ENCODE data around the gene IL23A. TPM values are rescaled to one million over a fixed set of nuclear protein-coding genes. Genes with fewer than 3 reads are reported as not detected.

The IL23A gene, protein sequence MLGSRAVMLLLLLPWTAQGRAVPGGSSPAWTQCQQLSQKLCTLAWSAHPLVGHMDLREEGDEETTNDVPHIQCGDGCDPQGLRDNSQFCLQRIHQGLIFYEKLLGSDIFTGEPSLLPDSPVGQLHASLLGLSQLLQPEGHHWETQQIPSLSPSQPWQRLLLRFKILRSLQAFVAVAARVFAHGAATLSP
- total RNA-seq (2014; rRNA removed; shearing (Covaris generic); ENCODE audit: low replicate concordance), result 0.32 and 0.51 TPM in 2 replicates

DNA sequence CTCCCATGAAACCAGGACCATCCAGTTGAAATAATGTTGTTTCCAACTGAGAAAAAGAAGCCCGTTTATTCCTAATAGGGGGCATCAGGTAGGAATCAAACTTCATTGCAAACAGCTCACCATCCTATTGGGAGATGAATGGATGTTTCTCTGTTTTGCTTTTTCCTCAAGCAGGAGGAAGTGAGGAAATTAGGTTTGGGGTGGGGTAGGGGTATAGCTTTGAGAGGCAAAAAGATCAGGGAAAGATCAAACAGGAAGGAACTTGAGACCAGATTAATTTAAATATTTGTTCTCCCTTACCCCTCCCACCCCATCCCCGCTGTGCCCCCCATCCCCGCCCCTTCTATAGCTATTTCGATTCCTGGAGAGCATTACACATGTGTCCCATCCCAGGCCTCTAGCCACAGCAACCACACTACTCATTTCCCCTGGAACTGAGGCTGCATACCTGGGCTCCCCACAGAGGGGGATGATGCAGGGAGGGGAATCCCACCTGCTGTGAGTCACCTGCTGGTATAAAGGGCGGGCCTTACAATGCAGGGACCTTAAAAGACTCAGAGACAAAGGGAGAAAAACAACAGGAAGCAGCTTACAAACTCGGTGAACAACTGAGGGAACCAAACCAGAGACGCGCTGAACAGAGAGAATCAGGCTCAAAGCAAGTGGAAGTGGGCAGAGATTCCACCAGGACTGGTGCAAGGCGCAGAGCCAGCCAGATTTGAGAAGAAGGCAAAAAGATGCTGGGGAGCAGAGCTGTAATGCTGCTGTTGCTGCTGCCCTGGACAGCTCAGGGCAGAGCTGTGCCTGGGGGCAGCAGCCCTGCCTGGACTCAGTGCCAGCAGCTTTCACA, at the start of gene IL23A:
Gene IL23A, plus strand, starts transcription at position 577 of the 850 bp plus-strand sequence. Its CDS starts 161 bp downstream, at position 738.
- DNase-seq (ENCODE audit: low read depth), result peak; percentile 26
- in situ Hi-C loops (cut with HindIII; ENCODE audit: low pct_unique_long_range_greater_than_20kb, low sequenced_read_pairs), result no loop called here

DNA sequence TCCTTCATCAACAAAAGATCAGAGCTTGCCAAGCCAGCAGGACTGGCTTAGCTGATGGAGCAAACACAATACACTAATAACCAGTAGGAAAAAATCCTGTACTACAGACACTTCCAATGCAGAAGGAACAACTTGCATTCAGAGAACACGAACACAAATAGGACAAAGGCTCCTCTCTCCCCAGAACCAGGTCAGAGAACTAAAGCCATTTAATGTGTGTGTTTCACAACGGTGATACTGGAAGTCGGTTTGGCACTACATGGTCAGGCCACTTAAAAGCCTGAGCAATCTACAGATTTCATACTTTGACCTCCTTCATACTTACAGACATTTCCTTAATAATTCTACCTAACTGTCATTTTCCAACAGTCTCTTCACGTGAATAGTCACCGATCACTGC, 44.9 kb upstream of the IL23A start:
- no peak for DNase-seq (ENCODE audit: low read depth)
- in situ Hi-C loops (cut with HindIII; ENCODE audit: low pct_unique_long_range_greater_than_20kb, low sequenced_read_pairs), result no loop called here

DNA sequence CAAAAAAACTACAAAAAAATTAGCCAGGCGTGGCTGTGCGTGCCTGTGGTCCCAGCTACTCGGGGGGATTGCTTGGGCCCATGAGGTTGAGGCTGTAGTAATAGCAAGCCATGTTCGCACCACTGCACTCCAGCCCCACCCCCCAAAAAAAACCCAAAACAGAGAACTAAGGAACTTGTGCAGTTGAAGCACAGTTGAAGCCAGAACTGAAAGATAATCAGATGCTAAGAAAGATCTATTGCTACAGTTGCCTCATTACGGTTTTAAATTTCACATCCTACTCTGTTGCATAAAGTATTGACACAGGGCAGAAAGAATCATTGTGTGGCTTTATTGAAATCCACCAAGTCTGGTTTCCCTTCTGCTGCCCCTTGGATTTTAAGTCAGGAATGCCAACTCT, 42.4 kb upstream of the IL23A start:
- in situ Hi-C loops (cut with HindIII; ENCODE audit: low pct_unique_long_range_greater_than_20kb, low sequenced_read_pairs), result no loop called here
- no peak for DNase-seq (ENCODE audit: low read depth)

DNA sequence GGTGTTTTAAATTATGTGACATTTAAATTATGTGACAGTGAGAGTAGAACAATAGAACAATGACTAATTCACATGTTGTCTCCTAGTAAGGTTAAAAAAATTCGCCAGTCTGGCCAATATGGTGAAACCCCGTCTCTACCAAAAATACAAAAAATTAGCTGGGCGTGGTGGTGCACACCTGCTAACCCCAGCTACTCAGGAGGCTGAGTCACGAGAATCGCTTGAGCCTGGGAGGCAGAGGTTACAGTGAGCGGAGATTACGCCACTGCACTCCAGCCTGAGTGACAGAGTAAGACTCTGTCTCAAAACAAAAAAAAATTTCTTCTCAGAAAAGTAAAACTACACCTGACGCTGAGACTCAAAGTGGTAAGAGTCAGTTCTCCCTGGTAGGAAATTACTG, 41.3 kb upstream of the IL23A start:
- no peak for DNase-seq (ENCODE audit: low read depth)
- in situ Hi-C loops (cut with HindIII; ENCODE audit: low pct_unique_long_range_greater_than_20kb, low sequenced_read_pairs), result no loop called here

DNA sequence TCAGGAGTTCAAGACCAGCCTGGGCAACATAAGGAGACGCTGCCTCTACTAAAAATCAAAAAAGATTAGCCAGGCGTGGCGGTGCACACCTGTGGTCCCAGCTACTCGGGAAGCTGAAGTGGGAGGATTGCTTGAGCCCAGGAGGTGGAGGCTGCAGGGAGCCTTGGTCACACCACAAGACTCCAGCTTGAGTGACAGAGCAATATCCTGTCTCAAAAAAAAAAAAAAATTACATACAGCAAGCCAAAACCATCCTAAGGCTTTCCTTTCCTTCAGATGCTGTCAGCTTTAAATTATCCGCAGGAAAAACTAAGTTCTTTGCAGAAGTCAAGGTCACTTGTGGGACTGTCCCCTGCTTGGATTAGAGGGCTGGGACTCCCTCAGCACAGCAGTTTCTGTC, 39.9 kb upstream of the IL23A start:
- in situ Hi-C loops (cut with HindIII; ENCODE audit: low pct_unique_long_range_greater_than_20kb, low sequenced_read_pairs), result no loop called here
- no peak for DNase-seq (ENCODE audit: low read depth)

DNA sequence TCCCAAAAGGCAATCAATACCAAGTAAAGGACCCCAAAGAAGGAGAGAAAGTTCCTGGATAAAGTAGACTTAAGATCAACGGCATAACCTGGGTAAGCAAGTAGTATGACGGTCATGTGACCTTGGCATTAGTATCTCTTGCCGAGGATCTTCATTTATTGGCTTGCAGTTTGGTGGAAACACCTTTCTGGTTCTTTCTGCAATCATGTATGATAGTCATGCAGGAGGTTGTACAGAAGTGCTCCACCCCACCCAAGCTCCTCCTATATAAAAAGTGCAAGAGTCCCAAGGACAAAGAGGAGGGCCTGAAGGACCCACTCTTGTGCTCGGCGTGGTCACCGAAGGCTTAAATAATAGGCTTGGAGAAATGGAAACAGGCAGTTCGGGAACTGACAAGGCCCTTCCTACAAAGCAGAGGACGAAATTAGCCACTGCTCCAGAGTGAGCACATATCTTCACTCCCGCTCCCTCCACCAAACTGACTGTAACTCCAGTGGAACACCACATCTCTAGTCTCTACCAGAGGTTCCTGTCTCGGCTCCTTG, 39.3 kb upstream of the IL23A start:
- in situ Hi-C loops (cut with HindIII; ENCODE audit: low pct_unique_long_range_greater_than_20kb, low sequenced_read_pairs), result no loop called here
- no peak for DNase-seq (ENCODE audit: low read depth)

DNA sequence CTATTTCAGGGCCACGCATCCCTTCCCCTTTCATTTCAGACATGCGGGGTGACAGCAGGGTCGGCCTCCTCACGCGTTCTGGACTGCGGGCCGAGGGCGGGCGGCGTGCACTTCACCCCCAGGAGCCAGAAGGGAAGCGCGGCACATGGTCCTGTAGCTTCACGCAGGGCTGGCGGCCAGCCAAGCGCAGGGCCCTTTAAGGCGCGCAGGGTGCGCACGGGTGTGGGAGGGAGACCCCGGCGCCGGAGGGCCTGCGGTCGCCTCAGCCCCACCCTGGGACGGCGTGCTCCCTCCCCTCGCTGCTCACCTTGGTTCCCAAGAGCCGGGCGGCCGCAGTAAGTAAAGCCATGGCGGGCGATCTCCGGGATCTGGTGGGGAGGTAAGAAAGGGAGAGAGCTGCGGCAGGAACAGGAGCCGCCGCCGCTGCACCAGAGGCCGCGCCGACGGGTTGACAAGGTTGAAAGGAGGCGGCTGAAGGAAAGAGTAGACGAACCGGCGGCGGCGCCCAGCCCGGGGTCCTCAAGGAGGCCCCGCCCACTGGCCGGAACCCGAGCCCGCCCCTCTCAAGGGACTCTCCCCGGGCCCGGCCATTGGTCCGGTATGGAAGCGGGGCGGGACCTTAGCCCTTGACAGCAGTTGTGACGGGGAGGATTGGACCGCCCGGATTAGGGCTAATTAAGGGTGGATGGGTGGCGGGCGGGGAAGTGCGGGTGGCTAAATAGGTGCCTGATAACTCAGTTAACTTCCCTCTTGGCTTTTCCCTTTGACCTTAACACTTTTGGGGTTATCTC, 38.6 kb upstream of the IL23A start, which contains the start of gene CS:
Gene CS, minus strand, starts transcription at position 478 of the 791 bp plus-strand sequence. Its CDS starts 129 bp downstream, at position 349.
- peak; percentile 99 for DNase-seq (ENCODE audit: low read depth)
- in situ Hi-C loops (cut with HindIII; ENCODE audit: low pct_unique_long_range_greater_than_20kb, low sequenced_read_pairs), result no loop called here

DNA sequence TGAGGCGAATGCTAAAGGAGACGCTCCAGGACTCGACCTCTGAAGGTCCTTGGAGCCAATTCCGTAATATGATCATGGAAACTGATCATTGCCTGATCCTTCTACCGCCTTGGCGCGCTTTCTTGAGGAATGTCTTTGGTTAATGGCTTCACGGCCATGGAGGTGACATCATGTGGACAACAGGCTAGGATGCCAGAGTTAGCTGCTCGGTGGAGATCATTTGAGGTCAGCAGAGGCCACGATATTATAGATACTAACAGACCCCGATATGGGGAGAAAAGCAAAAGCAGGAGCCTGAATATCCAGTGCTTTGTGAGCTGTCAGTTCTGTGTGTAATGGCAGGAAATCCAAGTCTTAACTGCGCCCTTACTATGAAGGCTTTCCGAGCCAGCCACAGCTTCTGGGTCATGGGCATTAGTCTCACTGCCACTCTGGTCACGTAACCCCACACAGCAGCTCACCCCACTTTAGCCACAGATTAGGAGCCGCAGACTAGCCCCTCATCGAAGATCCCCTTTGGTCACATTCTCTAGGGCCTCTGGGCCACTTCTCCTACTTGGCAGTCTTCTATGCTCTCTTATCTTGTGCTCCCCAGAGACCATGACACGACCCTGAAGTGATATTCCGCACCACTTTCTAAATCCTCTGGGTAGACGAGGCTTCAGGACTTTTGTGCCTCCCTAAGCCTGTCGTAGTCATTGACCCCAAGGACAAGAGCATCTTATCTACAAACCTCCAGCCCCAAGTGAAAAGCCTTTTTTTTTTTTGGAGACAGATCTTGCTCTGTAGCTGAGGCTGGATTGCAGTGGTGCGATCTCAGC, 37.8 kb upstream of the IL23A start:
- in situ Hi-C loops (cut with HindIII; ENCODE audit: low pct_unique_long_range_greater_than_20kb, low sequenced_read_pairs), result no loop called here
- no peak for DNase-seq (ENCODE audit: low read depth)

DNA sequence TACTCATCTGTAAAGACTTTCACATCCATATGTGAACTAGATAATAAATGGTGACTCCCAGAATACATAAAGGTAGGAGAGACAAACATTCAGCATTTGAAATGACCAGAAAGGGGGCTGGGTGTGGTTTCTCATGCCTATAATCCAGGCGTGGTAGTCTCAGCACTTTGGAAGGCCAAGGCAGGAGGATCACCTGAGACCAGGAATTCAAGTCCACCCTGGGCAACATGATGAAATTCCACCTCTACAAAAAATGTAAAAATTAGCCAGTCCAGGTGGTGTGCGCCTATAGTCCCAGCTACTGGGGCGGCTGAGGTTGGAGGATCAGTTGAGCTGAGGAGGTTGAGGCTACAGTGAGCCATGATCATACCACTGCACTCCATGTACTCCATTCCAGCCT, 34.4 kb upstream of the IL23A start:
- DNase-seq (ENCODE audit: low read depth), result no peak
- in situ Hi-C loops (cut with HindIII; ENCODE audit: low pct_unique_long_range_greater_than_20kb, low sequenced_read_pairs), result no loop called here

DNA sequence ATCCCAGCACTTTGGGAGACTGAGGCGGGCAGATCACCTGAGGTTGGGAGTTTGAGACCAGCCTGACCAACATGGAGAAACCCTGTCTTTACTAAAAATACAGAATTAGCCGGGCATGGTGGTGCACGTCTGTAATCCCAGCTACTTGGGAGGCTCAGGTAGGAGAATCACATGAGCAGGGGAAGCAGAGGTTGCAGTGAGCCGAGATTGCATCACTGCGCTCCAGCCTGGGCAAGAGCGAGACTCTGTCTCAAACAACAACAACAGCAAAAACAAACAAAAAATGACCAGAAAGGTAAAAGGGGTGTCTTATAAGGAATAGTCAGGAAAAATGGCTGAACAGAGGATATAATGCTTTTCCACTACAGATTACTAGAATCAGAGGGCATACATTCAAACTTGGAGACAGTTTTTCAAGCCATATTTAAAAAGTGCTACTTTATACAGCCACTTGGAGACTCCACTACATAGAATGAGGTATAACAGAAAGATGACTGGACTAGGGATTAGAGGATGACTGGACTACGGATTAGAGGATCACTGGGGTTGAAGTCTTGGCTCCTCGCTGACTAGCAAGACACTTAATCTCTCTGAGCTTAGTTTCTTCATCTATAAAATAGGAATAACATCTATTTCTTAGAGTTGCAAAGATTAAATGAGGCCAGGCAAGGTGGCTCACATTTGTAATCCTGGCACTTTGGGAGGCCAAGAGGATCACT, 33.7 kb upstream of the IL23A start:
- in situ Hi-C loops (cut with HindIII; ENCODE audit: low pct_unique_long_range_greater_than_20kb, low sequenced_read_pairs), result no loop called here
- no peak for DNase-seq (ENCODE audit: low read depth)

DNA sequence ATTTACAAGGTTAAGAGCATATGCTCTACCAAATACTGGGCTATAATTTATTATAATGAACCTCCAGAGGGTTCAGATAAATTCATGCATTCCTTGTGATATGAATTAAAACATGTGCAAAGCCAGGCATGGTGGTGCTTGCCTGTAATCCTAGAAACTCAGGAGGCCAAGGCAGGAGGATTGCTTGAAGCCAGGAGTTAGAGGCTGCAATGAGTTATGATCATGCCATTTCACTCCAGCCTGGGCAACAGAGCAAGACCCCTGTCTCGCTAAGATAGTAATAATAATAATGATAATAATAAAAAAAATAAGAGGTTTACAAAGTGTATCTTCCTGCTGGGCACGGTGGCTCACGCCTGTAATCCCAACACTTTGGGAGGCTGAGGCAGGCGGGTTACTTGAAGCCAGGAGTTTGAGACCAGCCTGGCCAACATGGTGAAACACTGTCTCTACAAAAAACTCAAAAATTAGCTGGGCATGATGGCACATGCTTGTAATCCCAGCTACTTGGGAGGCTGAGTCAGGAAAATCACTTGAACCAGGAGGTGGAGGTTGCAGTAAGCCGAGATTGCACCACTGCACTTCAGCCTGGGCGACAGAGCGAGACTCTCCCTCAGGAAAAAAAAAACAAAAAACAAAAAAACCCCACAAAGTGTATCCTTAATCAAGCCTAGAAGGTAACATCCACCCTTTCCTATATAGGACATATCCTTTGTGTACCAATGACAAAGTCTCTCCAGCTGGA, 31.3 kb upstream of the IL23A start:
- DNase-seq (ENCODE audit: low read depth), result peak; percentile 45
- in situ Hi-C loops (cut with HindIII; ENCODE audit: low pct_unique_long_range_greater_than_20kb, low sequenced_read_pairs), result no loop called here

DNA sequence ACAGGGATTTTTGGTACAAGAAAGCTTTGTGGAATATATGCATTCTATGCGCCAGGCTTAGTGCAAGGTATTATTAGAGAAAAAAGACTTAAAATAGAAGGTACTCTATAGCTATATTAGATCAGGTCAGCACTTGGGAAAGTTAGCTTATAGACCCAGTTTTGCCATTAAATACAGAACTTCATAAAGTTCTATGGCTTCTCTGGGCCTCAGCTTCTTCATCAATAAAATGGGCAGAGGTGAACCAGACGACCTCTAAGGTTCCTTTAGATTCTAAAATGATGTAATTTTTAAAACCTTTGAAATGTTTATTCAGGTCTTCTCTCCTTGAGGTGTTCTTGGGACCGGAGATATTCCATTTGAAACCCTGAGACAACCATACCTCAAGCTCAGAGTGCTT, 30.0 kb upstream of the IL23A start:
- no peak for DNase-seq (ENCODE audit: low read depth)
- in situ Hi-C loops (cut with HindIII; ENCODE audit: low pct_unique_long_range_greater_than_20kb, low sequenced_read_pairs), result no loop called here

DNA sequence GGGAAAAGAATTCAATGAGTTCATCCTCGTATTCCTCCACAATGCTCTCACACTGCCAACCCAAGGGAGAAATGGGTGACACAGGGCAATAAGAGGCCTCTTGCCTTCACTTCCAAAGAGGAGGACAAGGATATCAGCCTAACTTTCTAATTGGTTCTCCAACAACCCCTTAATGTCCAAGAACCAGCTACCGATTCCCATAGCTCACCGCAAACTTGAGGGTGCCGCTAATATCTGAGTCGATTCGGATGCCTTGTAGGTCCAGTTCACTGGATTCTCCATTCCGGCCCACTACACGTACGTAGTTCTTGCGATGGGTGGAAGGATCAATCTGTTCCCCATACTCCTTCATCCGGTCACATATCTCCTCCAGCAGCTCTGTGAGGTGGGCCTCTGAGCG, 27.7 kb upstream of the IL23A start:
- no peak for DNase-seq (ENCODE audit: low read depth)
- in situ Hi-C loops (cut with HindIII; ENCODE audit: low pct_unique_long_range_greater_than_20kb, low sequenced_read_pairs), result no loop called here

DNA sequence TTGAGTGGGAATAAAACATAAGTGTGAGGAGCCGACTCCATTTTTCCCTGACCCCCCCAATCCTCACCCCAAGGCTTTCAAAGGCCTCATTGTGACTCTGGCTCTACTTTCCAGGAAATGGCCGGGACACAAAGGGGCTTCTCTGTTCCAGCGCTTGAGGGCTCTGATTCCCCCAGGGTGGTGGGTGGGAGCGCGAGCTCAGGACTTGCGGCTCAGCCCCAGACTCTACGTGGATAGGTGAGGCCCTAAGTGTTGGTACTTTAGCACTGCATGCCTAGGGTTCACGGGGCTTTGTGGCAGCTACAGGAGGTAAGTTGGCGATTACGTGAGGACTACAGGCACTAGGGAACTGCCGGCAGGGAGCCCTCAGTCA, 23.4 kb upstream of the IL23A start:
- in situ Hi-C loops (cut with HindIII; ENCODE audit: low pct_unique_long_range_greater_than_20kb, low sequenced_read_pairs), result no loop called here
- peak; percentile 18 for DNase-seq (ENCODE audit: low read depth)

DNA sequence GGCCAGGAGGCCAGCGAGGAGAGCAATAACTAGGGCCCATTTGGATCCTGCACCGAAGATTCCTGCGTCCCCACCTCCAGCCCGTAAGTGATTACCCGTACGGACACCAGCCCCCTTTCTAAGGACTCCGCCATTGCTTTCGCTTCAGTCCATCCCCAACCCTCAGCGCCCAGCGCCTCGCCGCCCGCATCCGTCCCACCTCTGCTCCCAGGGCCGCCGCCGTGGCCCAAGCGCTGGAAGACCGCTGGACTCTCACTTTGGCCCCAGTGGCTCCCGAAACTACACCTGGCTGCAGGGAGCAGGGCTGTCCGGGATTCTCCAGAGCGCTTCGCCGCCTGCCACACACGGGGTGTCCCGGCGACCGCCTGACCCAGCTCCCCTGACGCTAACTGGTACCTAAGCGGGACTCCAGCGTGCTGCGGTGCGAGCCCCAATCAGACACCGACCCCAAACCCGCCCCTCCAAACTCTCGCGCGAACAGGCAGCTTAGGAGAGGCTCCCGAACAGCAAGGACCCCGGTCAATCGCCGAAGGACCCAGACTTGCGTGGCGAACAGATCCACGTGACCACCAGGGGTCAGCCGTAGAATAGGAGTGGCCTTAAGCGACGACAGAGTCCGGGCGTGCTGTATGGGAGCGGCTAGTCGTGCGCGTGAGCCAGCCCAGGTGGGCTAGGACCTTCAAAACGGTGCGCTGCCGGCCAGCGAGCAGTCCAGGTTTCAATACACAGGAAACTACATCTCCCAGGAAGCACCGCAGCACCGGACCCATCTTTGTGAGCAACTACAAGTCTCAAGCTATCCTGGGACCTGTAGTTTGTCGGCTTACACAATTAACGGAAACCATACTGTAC, 22.8 kb upstream of the IL23A start, which contains the start of gene CNPY2:
Gene CNPY2, minus strand, starts transcription at position 367 of the 852 bp plus-strand sequence. CDS start 771 bp downstream, outside the sequence.
- in situ Hi-C loops (cut with HindIII; ENCODE audit: low pct_unique_long_range_greater_than_20kb, low sequenced_read_pairs), result no loop called here
- DNase-seq (ENCODE audit: low read depth), result peak; percentile 100

DNA sequence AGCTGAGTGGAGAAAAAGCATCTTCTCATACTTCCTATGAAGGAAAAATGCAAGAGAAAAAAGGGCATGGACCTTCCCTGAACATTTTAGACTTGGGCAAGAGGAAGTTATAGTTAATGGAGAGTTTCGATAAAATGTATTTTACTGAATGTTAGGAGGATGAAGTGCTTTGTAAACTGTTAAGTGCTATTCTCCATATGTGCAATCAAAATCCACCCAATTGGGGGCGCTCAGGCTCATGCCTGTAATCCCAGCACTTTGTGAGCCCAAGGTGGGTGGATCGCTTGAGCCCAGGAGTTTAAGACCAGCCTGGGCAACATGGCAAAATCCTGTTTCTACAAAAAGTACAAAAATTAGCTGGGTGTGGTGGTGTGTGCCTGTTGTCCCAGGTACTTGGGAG, 21.0 kb upstream of the IL23A start:
- no peak for DNase-seq (ENCODE audit: low read depth)
- in situ Hi-C loops (cut with HindIII; ENCODE audit: low pct_unique_long_range_greater_than_20kb, low sequenced_read_pairs), result no loop called here
